ENCODE measurements around the gene UMAD1.

DNA sequence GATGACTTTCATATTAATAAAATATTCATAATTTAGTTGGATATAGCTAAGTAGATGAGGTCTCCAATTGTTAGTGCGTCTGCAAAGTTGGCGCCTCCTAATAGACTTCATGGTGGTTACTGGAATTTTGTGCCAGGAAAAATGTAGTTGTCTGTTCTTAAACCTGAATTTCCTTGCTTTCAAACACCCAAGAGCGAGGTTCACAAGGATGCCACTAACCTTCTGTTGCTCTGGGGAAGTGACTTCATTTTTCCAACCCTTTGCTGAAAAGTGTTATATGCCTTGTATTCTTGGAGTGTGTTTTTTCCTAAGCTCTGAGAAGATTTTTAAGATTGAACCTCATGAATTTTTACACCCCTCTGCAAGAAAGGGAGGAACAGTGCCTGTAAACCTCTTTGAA is 229.1 kb downstream of the UMAD1 start:
- TF ChIP-seq TOPORS (CRISPR knock-in tag; IDR thresholded peaks at IDR 0.05), result no peak
- TF ChIP-seq, protein P1, sequence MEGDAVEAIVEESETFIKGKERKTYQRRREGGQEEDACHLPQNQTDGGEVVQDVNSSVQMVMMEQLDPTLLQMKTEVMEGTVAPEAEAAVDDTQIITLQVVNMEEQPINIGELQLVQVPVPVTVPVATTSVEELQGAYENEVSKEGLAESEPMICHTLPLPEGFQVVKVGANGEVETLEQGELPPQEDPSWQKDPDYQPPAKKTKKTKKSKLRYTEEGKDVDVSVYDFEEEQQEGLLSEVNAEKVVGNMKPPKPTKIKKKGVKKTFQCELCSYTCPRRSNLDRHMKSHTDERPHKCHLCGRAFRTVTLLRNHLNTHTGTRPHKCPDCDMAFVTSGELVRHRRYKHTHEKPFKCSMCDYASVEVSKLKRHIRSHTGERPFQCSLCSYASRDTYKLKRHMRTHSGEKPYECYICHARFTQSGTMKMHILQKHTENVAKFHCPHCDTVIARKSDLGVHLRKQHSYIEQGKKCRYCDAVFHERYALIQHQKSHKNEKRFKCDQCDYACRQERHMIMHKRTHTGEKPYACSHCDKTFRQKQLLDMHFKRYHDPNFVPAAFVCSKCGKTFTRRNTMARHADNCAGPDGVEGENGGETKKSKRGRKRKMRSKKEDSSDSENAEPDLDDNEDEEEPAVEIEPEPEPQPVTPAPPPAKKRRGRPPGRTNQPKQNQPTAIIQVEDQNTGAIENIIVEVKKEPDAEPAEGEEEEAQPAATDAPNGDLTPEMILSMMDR (CRISPR knock-in tag; IDR thresholded peaks at IDR 0.05), result no peak
- no peak for TF ChIP-seq RAD21 (CRISPR knock-in tag; IDR thresholded peaks at IDR 0.05)
- no peak for TF ChIP-seq RFX5 (IDR thresholded peaks at IDR 0.05; ENCODE audit: low read depth, low read length)
